GM12878 (cell line): ENCODE results near the gene POGZ. TPM values are rescaled to one million over a fixed set of nuclear protein-coding genes. Genes with fewer than 3 reads are reported as not detected.

Experiments
- ATAC-seq: fragments of 200-7000 bp; cut with Tn5 transposase; 3 replicates; pipeline ENCODE4 v1.9.1; 2020; ENCODE audit warnings: mild to moderate bottlenecking, moderate library complexity
- BruUV-seq: library from RNA; stranded (reverse); fragments of 400-500 nt; replicated peaks from 2 replicates; lab custom pipeline; 2021; lab: Mats Ljungman, UMichigan
- CTCF ChIA-PET: fragments of 300-600 bp; sonication (Branson Sonifier 250); formaldehyde crosslinking; extraction: SDS; loops from one replicate; lab custom pipeline; 2021; ENCODE audit warnings: inconsistent platforms; lab: Yijun Ruan, JAX
- POLR2A ChIA-PET: fragments of 350-600 bp; formaldehyde crosslinking; extraction: SDS; loops from one replicate; lab custom pipeline; 2021; ENCODE audit warnings: inconsistent platforms; lab: Charles Lee
- RAD21 ChIA-PET: fragments of 300-600 bp; sonication (Branson Sonifier 250); formaldehyde crosslinking; loops from one replicate; lab custom pipeline; 2023; ENCODE audit warnings: antibody characterized with exemption; ENCODE audit not compliant: unreplicated experiment; lab: Charles Lee
- SMC1A ChIA-PET: fragments of 300-600 bp; sonication (Branson Sonifier 250); formaldehyde crosslinking; loops from one replicate; lab custom pipeline; 2023; ENCODE audit not compliant: unreplicated experiment, uncharacterized antibody; lab: Charles Lee
- DNase-seq: peaks from one replicate; pipeline ENCODE4 v3.0.0-alpha.2; 2011; ENCODE audit warnings: low read depth, low spot score
- FAIRE-seq: peaks from 3 replicates; lab custom pipeline; 2011; peaks lifted over from hg19 to GRCh38; lab: Jason Lieb, UNC
- H2AFZ ChIP-seq: 2 replicates; pipeline ENCODE4 v1.6.0; 2011; ENCODE audit warnings: low read depth, low read length, control low read depth; ENCODE audit not compliant: control insufficient read depth
- H3K27ac ChIP-seq: 2 replicates; pipeline ENCODE4 v1.5.1; 2011; ENCODE audit warnings: control low read depth; ENCODE audit not compliant: control insufficient read depth, insufficient read depth
- H3K27me3 ChIP-seq, 2 experiments: replicated peaks in 1 of 2; 2 replicates each; pipeline versions ENCODE4 v1.6.0 to v1.6.1; 2011; ENCODE audit warnings: low read length in 1 of 2; ENCODE audit not compliant: control insufficient read depth in 2 of 2, insufficient read depth in 2 of 2
- H3K36me3 ChIP-seq, 2 experiments: 2 replicates each; pipeline ENCODE4 v1.5.1; 2011; ENCODE audit warnings: low read length in 1 of 2; ENCODE audit not compliant: control insufficient read depth in 2 of 2, insufficient read depth in 2 of 2
- H3K4me1 ChIP-seq: 2 replicates; pipeline ENCODE4 v1.6.1; 2011; ENCODE audit warnings: mild to moderate bottlenecking, low read length, moderate library complexity, mixed read lengths; ENCODE audit not compliant: control insufficient read depth, insufficient read depth
- H3K4me2 ChIP-seq: 2 replicates; pipeline ENCODE4 v1.6.0; 2011; ENCODE audit warnings: control low read depth; ENCODE audit not compliant: control insufficient read depth, insufficient read depth
- H3K4me3 ChIP-seq: fragments of 200-600 bp; sonication (generic); 2 replicates; pipeline ENCODE4 v1.5.1; 2016
- H3K79me2 ChIP-seq: 2 replicates; pipeline ENCODE4 v1.6.0; 2011; ENCODE audit warnings: low read length; ENCODE audit not compliant: control insufficient read depth, insufficient read depth
- H3K9ac ChIP-seq: 2 replicates; pipeline ENCODE4 v1.8.0; 2011; ENCODE audit warnings: low read length, control low read depth, mixed read lengths; ENCODE audit not compliant: control insufficient read depth, insufficient read depth
- H3K9me3 ChIP-seq: replicated peaks from 3 replicates; pipeline ENCODE4 v1.5.1; 2011; ENCODE audit warnings: mild to moderate bottlenecking, low read length; ENCODE audit not compliant: control insufficient read depth, insufficient read depth
- H4K20me1 ChIP-seq: 2 replicates; pipeline ENCODE4 v1.6.0; 2011; ENCODE audit not compliant: control insufficient read depth, insufficient read depth
- CREB1 ChIP-seq: IDR thresholded peaks from 2 replicates; pipeline ENCODE4 v1.6.1; 2012; ENCODE audit warnings: low read depth, mild to moderate bottlenecking, inconsistent platforms
- NFIC ChIP-seq: IDR thresholded peaks from 2 replicates; pipeline ENCODE4 v1.6.1; 2012; ENCODE audit warnings: low read depth, mild to moderate bottlenecking, inconsistent platforms, low read length, moderate library complexity
- SIX5 ChIP-seq: IDR thresholded peaks from 2 replicates; pipeline ENCODE4 v1.6.1; 2011; ENCODE audit warnings: mild to moderate bottlenecking, low read depth, low read length, moderate library complexity; ENCODE audit not compliant: severe bottlenecking
- SP1 ChIP-seq: IDR thresholded peaks from one replicate; pipeline ENCODE4 v1.6.1; 2011; ENCODE audit warnings: low read depth, low read length
- STAT3 ChIP-seq: IDR thresholded peaks from 2 replicates; pipeline ENCODE4 v1.6.1; 2011; ENCODE audit warnings: low read depth, low read length, improper control_type of control experiment
- ZSCAN29 ChIP-seq: fragments of 450-650 bp; IDR thresholded peaks from 2 replicates; pipeline ENCODE4 v1.6.1; 2017; ENCODE audit warnings: mild to moderate bottlenecking, moderate library complexity
- WGBS: methylation state at CpG from one replicate; pipeline ENCODE4 v1.1.6; 2016; ENCODE audit warnings: low lambda C conversion rate; ENCODE audit not compliant: insufficient replicate concordance, insufficient coverage; ENCODE audit errors: missing lambda C conversion rate; 5-methylcytosine and 5-hydroxymethylcytosine counted together
- in situ Hi-C: fragments of 300-500 bp; cut with MboI; formaldehyde crosslinking; loops from 9 replicates; pipeline ENCODE4 v1.14.3; 2018; ENCODE audit warnings: mixed read lengths
- intact Hi-C: fragments of 100-400 bp; cut with micrococcal nuclease; formaldehyde crosslinking; loops from one replicate; pipeline ENCODE4 v1.14.2; 2022; ENCODE audit not compliant: unreplicated experiment
- polyA plus RNA-seq, 11 experiments: library from polyadenylated mRNA; depleted of rRNA in 4 of 11; unstranded in 6 of 11; stranded (reverse) in 5 of 11; fragments of >200 nt; fragmentation: Nextera tagmentation in 4 of 11; fragmentation: Illumina TruSeq in 1 of 11; extraction: Ambion mirVana in 4 of 11; extraction: Trizol in 1 of 11; gene quantifications; 1 replicate in 1 of 11; 2 replicates in 10 of 11; pipeline versions ENCODE4 v1.2.1 to v1.2.3, GENCODE V29; 2011 to 2016; ENCODE audit warnings: inconsistent platforms in 2 of 11, missing spikeins in 2 of 11, low read depth in 1 of 11
- total RNA-seq, 4 experiments: library from RNA; depleted of rRNA in 3 of 4; stranded (reverse); fragments of >200 nt in 3 of 4; fragmentation: Illumina TruSeq in 1 of 4; extraction: Trizol in 1 of 4; gene quantifications; 2 replicates each; pipeline versions ENCODE4 v1.2.1 to v1.2.3, GENCODE V29; 2013 to 2021
- TF ChIP-seq, protein P1 (sequence below): fragments of 450-650 bp; IDR thresholded peaks from 2 replicates; pipeline ENCODE4 v1.6.1; 2016; ENCODE audit warnings: mild to moderate bottlenecking
- TF ChIP-seq, protein P2 (sequence below): fragments of 450-650 bp; IDR thresholded peaks from 2 replicates; pipeline ENCODE4 v1.6.1; 2017; ENCODE audit warnings: mild to moderate bottlenecking, moderate library complexity
- TF ChIP-seq, protein P3 (sequence below): IDR thresholded peaks from 2 replicates; pipeline ENCODE4 v1.6.1; 2011; ENCODE audit warnings: low read depth, mild to moderate bottlenecking, low read length, moderate library complexity, borderline replicate concordance; ENCODE audit errors: extremely low read depth

POGZ gene
- total and polyA plus RNA-seq, 10 of the 15 experiments (the other 5 are each of a cell fraction or from before 2014, with no cell fraction given) = 11.3 to 80.6 (median 35.8) TPM

DNA sequence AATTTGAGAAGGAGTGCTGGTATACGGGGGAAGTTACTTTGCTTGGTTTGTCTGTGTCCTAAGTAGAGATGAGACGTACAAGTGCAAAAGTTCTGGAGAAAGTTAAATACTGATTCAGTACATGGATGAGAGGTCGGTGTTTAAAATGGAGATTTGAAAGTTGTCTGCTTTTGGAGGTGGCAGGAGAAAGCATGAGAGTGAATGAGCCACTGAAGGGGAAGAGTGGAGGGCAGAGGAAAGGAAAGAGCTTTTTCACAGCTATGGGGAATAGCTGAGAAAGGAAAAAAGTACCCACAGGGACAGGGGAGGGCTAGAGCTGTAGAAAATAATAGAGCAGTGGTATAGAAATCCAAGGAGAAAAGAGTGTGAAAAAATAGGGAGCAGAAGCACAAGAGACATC lies 33.7 kb upstream of the POGZ start:
- no peak for FAIRE-seq

More for the DNA sequence above, 33.7 kb upstream of the POGZ start:
- WGBS = 63% methylated on average over 3 of the region's 3 CpGs
- Histone ChIP-seq H3K79me2 (no peaks in the 10 kb centered on the region), H3K4me2 (no peak overlapping the region), H4K20me1 (no peaks in the 10 kb centered on the region), H3K9ac (no peak overlapping the region), H3K36me3 (no peaks in the 10 kb centered on the region), H3K4me1 (peaks cover 12% of the 10 kb centered on the region), H3K9me3 (no peaks in the 10 kb centered on the region), H3K27ac (no peak overlapping the region), H3K4me3 (no peak overlapping the region), H2AFZ (no peak overlapping the region), H3K27me3 (no peaks in the 10 kb centered on the region)
- TF ChIP-seq, protein P1, sequence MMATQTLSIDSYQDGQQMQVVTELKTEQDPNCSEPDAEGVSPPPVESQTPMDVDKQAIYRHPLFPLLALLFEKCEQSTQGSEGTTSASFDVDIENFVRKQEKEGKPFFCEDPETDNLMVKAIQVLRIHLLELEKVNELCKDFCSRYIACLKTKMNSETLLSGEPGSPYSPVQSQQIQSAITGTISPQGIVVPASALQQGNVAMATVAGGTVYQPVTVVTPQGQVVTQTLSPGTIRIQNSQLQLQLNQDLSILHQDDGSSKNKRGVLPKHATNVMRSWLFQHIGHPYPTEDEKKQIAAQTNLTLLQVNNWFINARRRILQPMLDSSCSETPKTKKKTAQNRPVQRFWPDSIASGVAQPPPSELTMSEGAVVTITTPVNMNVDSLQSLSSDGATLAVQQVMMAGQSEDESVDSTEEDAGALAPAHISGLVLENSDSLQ = no peak
- TF ChIP-seq, protein P2, sequence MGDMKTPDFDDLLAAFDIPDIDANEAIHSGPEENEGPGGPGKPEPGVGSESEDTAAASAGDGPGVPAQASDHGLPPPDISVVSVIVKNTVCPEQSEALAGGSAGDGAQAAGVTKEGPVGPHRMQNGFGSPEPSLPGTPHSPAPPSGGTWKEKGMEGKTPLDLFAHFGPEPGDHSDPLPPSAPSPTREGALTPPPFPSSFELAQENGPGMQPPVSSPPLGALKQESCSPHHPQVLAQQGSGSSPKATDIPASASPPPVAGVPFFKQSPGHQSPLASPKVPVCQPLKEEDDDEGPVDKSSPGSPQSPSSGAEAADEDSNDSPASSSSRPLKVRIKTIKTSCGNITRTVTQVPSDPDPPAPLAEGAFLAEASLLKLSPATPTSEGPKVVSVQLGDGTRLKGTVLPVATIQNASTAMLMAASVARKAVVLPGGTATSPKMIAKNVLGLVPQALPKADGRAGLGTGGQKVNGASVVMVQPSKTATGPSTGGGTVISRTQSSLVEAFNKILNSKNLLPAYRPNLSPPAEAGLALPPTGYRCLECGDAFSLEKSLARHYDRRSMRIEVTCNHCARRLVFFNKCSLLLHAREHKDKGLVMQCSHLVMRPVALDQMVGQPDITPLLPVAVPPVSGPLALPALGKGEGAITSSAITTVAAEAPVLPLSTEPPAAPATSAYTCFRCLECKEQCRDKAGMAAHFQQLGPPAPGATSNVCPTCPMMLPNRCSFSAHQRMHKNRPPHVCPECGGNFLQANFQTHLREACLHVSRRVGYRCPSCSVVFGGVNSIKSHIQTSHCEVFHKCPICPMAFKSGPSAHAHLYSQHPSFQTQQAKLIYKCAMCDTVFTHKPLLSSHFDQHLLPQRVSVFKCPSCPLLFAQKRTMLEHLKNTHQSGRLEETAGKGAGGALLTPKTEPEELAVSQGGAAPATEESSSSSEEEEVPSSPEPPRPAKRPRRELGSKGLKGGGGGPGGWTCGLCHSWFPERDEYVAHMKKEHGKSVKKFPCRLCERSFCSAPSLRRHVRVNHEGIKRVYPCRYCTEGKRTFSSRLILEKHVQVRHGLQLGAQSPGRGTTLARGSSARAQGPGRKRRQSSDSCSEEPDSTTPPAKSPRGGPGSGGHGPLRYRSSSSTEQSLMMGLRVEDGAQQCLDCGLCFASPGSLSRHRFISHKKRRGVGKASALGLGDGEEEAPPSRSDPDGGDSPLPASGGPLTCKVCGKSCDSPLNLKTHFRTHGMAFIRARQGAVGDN = no peak
- TF ChIP-seq NFIC = no peak
- no peak for TF ChIP-seq SP1
- TF ChIP-seq ZSCAN29 = no peak
- TF ChIP-seq, protein P3, sequence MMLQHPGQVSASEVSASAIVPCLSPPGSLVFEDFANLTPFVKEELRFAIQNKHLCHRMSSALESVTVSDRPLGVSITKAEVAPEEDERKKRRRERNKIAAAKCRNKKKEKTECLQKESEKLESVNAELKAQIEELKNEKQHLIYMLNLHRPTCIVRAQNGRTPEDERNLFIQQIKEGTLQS = no peak
- TF ChIP-seq SIX5 = no peak
- no peak for TF ChIP-seq CREB1
- TF ChIP-seq STAT3 = no peak
- DNase-seq (no peak), ATAC-seq (no peak)
- intact Hi-C loops = no loop called here
- ChIA-PET POLR2A (interaction anchor here (2.7 kb wide), 1 partner anchor 29 kb away, joined by 10 read pairs; no protein-coding TSS in a partner anchor), RAD21 (interaction anchor here (2.6 kb wide), 1 partner anchor 18 kb away, joined by 10 read pairs; no protein-coding TSS in a partner anchor), CTCF (interaction anchor here (1.5 kb wide), 1 partner anchor 18 kb away, joined by 4 read pairs; the partner anchor contains the start of gene CGN), SMC1A (interaction anchor here (0.7 to 1.2 kb wide), 3 partner anchors 18 to 59 kb away, joined by 3 to 5 read pairs (median 3); no protein-coding TSS in a partner anchor)
- BruUV-seq = no TSS peak
- in situ Hi-C loops = no loop called here
